Measurements from ENCODE around the gene WDR18.

- TF ChIP-seq JUND (IDR thresholded peaks at IDR 0.05): no peak
- TF ChIP-seq, protein P1, sequence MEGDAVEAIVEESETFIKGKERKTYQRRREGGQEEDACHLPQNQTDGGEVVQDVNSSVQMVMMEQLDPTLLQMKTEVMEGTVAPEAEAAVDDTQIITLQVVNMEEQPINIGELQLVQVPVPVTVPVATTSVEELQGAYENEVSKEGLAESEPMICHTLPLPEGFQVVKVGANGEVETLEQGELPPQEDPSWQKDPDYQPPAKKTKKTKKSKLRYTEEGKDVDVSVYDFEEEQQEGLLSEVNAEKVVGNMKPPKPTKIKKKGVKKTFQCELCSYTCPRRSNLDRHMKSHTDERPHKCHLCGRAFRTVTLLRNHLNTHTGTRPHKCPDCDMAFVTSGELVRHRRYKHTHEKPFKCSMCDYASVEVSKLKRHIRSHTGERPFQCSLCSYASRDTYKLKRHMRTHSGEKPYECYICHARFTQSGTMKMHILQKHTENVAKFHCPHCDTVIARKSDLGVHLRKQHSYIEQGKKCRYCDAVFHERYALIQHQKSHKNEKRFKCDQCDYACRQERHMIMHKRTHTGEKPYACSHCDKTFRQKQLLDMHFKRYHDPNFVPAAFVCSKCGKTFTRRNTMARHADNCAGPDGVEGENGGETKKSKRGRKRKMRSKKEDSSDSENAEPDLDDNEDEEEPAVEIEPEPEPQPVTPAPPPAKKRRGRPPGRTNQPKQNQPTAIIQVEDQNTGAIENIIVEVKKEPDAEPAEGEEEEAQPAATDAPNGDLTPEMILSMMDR (IDR thresholded peaks at IDR 0.05 in 2 of 3, conservative IDR thresholded peaks at IDR 0.05 in 1 of 3; ENCODE audit: borderline replicate concordance in 1 of 3, insufficient read depth in 1 of 3, low read depth in 2 of 3, low read length in 2 of 3): no peak
- no peak for TF ChIP-seq RAD21 (IDR thresholded peaks at IDR 0.05; ENCODE audit: low read depth)
These were observed 39.4 kb upstream of the WDR18 start for GRCh38 chr19:944663-945241.

All from HCT116 (cell line).